Uterus (tissue), 2 donors: ENCODE measurements around the gene PANK2.

Source experiments
- POLR2A ChIP-seq, 2 donors: fragments of 450-650 bp; IDR thresholded peaks; one replicate each; pipeline ENCODE4 v1.6.1; 2016; ENCODE audit warnings: antibody characterized with exemption in 2 of 2, mild to moderate bottlenecking in 1 of 2, moderate library complexity in 1 of 2
- TF ChIP-seq, protein P1 (sequence below), 4 experiments: fragments of 200-600 bp in 2 of 4; fragments of 450-650 bp in 2 of 4; sonication (generic) in 2 of 4; IDR thresholded peaks; one replicate each; pipeline ENCODE4 v1.5.1; 2016 to 2019; ENCODE audit warnings: antibody characterized with exemption in 4 of 4, mild to moderate bottlenecking in 2 of 4, moderate library complexity in 1 of 4

DNA sequence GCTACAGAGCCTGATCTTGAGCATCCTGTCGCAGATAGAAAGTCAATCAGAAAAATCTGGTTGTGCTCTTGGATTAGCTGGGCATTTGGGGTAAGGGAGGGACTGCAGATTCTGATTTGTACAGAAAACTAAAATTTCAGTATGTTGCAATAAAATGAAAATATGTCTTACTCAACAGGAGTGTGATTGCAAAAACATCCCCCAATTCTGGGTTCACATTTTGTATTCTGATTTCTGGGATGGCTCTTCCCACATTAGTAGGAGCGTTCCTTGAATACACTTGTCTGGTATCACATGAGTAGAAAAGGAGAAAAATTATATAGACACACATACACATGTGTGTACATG, 40.5 kb downstream of the PANK2 start:
- TF ChIP-seq POLR2A (IDR thresholded peaks at IDR 0.05), result no peak
- TF ChIP-seq, protein P1, sequence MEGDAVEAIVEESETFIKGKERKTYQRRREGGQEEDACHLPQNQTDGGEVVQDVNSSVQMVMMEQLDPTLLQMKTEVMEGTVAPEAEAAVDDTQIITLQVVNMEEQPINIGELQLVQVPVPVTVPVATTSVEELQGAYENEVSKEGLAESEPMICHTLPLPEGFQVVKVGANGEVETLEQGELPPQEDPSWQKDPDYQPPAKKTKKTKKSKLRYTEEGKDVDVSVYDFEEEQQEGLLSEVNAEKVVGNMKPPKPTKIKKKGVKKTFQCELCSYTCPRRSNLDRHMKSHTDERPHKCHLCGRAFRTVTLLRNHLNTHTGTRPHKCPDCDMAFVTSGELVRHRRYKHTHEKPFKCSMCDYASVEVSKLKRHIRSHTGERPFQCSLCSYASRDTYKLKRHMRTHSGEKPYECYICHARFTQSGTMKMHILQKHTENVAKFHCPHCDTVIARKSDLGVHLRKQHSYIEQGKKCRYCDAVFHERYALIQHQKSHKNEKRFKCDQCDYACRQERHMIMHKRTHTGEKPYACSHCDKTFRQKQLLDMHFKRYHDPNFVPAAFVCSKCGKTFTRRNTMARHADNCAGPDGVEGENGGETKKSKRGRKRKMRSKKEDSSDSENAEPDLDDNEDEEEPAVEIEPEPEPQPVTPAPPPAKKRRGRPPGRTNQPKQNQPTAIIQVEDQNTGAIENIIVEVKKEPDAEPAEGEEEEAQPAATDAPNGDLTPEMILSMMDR (IDR thresholded peaks at IDR 0.05), result no peak
